ENCODE data around the gene PRPF39. TPM values are rescaled to one million over a fixed set of nuclear protein-coding genes. Genes with fewer than 3 reads are reported as not detected.

PRPF39 gene
- total and polyA plus RNA-seq, 10 of the 15 experiments (the other 5 are each of a cell fraction or from before 2014, with no cell fraction given) = 22.1 to 91.7 (median 36.9) TPM

DNA sequence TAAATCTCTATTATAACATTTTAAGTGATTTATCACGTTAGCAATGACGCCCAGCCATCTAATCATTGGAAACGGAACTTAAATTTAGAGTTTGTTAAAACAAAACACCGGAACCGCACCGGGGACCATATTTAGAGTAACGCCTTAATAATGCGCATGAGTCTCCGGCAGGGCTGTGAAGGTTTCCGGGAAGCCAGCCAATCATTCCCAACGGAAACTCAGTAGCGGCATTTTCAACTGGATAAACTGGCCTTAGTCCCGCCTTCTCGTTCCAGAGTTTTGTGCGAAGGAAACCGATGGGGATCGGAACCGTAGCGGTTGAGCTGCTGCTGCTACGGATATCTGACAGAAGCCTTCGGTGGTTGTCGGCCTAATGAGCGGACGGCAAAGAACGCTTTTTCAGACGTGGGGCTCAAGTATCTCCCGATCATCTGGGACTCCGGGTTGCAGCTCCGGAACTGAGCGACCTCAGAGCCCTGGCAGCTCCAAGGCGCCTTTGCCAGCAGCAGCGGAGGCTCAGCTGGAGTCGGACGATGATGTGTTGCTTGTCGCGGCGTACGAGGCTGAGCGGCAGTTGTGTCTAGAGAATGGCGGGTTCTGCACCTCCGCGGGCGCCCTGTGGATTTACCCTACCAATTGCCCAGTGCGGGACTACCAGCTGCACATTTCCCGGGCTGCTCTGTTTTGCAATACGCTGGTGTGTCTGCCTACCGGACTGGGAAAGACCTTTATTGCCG is 51.9 kb downstream of the PRPF39 start, which contains the start of gene FANCM (continued):
- TF ChIP-seq, protein P1, sequence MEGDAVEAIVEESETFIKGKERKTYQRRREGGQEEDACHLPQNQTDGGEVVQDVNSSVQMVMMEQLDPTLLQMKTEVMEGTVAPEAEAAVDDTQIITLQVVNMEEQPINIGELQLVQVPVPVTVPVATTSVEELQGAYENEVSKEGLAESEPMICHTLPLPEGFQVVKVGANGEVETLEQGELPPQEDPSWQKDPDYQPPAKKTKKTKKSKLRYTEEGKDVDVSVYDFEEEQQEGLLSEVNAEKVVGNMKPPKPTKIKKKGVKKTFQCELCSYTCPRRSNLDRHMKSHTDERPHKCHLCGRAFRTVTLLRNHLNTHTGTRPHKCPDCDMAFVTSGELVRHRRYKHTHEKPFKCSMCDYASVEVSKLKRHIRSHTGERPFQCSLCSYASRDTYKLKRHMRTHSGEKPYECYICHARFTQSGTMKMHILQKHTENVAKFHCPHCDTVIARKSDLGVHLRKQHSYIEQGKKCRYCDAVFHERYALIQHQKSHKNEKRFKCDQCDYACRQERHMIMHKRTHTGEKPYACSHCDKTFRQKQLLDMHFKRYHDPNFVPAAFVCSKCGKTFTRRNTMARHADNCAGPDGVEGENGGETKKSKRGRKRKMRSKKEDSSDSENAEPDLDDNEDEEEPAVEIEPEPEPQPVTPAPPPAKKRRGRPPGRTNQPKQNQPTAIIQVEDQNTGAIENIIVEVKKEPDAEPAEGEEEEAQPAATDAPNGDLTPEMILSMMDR (IDR thresholded peaks at IDR 0.05 in 2 of 3, conservative IDR thresholded peaks at IDR 0.05 in 1 of 3; ENCODE audit: control insufficient read depth in 2 of 3, extremely low read depth in 1 of 3, insufficient read depth in 1 of 3, low read depth in 3 of 3, low read length in 3 of 3) = no peak
- 0 out of 2 replicates have a peak, but pooled peaks have one; percentile 55 for TF ChIP-seq RB1 (IDR thresholded peaks at IDR 0.05; ENCODE audit: borderline replicate concordance)
- TF ChIP-seq NRF1 (conservative IDR thresholded peaks at IDR 0.05; ENCODE audit: low read depth, low read length) = peak; percentile 35; the same call in 1 of the 2 replicates
- TF ChIP-seq POU2F2 (IDR thresholded peaks at IDR 0.05; ENCODE audit: borderline replicate concordance, low read depth, low read length) = peak; percentile 62; the same call in 2 of the 3 replicates
- peak; percentile 77 for TF ChIP-seq POLR2AphosphoS5 (IDR thresholded peaks at IDR 0.05; ENCODE audit: low read length)
- no peak for TF ChIP-seq EZH2 (IDR thresholded peaks at IDR 0.05; ENCODE audit: borderline replicate concordance, control insufficient read depth, low read depth, low read length)
- TF ChIP-seq NR2C2 (IDR thresholded peaks at IDR 0.05; ENCODE audit: borderline replicate concordance, control insufficient read depth, insufficient read length, low read depth) = no peak
- peak; percentile 36 for TF ChIP-seq SIX5 (IDR thresholded peaks at IDR 0.05; ENCODE audit: low read depth, low read length, severe bottlenecking)
- TF ChIP-seq, protein P2, sequence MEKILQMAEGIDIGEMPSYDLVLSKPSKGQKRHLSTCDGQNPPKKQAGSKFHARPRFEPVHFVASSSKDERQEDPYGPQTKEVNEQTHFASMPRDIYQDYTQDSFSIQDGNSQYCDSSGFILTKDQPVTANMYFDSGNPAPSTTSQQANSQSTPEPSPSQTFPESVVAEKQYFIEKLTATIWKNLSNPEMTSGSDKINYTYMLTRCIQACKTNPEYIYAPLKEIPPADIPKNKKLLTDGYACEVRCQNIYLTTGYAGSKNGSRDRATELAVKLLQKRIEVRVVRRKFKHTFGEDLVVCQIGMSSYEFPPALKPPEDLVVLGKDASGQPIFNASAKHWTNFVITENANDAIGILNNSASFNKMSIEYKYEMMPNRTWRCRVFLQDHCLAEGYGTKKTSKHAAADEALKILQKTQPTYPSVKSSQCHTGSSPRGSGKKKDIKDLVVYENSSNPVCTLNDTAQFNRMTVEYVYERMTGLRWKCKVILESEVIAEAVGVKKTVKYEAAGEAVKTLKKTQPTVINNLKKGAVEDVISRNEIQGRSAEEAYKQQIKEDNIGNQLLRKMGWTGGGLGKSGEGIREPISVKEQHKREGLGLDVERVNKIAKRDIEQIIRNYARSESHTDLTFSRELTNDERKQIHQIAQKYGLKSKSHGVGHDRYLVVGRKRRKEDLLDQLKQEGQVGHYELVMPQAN (conservative IDR thresholded peaks at IDR 0.05) = peak; percentile 100
- no peak for TF ChIP-seq PAX8 (IDR thresholded peaks at IDR 0.05)
- TF ChIP-seq, protein P3, sequence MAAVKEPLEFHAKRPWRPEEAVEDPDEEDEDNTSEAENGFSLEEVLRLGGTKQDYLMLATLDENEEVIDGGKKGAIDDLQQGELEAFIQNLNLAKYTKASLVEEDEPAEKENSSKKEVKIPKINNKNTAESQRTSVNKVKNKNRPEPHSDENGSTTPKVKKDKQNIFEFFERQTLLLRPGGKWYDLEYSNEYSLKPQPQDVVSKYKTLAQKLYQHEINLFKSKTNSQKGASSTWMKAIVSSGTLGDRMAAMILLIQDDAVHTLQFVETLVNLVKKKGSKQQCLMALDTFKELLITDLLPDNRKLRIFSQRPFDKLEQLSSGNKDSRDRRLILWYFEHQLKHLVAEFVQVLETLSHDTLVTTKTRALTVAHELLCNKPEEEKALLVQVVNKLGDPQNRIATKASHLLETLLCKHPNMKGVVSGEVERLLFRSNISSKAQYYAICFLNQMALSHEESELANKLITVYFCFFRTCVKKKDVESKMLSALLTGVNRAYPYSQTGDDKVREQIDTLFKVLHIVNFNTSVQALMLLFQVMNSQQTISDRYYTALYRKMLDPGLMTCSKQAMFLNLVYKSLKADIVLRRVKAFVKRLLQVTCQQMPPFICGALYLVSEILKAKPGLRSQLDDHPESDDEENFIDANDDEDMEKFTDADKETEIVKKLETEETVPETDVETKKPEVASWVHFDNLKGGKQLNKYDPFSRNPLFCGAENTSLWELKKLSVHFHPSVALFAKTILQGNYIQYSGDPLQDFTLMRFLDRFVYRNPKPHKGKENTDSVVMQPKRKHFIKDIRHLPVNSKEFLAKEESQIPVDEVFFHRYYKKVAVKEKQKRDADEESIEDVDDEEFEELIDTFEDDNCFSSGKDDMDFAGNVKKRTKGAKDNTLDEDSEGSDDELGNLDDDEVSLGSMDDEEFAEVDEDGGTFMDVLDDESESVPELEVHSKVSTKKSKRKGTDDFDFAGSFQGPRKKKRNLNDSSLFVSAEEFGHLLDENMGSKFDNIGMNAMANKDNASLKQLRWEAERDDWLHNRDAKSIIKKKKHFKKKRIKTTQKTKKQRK (IDR thresholded peaks at IDR 0.05; ENCODE audit: low read depth, low read length) = 0 out of 2 replicates have a peak, but pooled peaks have one; percentile 31
- TF ChIP-seq EGR1 (IDR thresholded peaks at IDR 0.05; ENCODE audit: borderline replicate concordance in 1 of 2, low read depth in 2 of 2, low read length in 2 of 2) = no peak
- peak; percentile 41 to 59; a peak in 3 of 4 replicates for TF ChIP-seq IKZF2 (IDR thresholded peaks at IDR 0.05)
- TF ChIP-seq NBN (IDR thresholded peaks at IDR 0.05) = peak; percentile 69; the same call in 1 of the 2 replicates
- TF ChIP-seq, protein P4, sequence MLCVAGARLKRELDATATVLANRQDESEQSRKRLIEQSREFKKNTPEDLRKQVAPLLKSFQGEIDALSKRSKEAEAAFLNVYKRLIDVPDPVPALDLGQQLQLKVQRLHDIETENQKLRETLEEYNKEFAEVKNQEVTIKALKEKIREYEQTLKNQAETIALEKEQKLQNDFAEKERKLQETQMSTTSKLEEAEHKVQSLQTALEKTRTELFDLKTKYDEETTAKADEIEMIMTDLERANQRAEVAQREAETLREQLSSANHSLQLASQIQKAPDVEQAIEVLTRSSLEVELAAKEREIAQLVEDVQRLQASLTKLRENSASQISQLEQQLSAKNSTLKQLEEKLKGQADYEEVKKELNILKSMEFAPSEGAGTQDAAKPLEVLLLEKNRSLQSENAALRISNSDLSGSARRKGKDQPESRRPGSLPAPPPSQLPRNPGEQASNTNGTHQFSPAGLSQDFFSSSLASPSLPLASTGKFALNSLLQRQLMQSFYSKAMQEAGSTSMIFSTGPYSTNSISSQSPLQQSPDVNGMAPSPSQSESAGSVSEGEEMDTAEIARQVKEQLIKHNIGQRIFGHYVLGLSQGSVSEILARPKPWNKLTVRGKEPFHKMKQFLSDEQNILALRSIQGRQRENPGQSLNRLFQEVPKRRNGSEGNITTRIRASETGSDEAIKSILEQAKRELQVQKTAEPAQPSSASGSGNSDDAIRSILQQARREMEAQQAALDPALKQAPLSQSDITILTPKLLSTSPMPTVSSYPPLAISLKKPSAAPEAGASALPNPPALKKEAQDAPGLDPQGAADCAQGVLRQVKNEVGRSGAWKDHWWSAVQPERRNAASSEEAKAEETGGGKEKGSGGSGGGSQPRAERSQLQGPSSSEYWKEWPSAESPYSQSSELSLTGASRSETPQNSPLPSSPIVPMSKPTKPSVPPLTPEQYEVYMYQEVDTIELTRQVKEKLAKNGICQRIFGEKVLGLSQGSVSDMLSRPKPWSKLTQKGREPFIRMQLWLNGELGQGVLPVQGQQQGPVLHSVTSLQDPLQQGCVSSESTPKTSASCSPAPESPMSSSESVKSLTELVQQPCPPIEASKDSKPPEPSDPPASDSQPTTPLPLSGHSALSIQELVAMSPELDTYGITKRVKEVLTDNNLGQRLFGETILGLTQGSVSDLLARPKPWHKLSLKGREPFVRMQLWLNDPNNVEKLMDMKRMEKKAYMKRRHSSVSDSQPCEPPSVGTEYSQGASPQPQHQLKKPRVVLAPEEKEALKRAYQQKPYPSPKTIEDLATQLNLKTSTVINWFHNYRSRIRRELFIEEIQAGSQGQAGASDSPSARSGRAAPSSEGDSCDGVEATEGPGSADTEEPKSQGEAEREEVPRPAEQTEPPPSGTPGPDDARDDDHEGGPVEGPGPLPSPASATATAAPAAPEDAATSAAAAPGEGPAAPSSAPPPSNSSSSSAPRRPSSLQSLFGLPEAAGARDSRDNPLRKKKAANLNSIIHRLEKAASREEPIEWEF (IDR thresholded peaks at IDR 0.05; ENCODE audit: insufficient replicate concordance, low read depth, low read length) = no peak
- TF ChIP-seq ESRRA (IDR thresholded peaks at IDR 0.05; ENCODE audit: low read length) = no peak
